ENCODE data around the gene ETFRF1. TPM values are rescaled to one million over a fixed set of nuclear protein-coding genes. Genes with fewer than 3 reads are reported as not detected.

ETFRF1 gene
- total RNA-seq, 4 donors from 2014 or later, result 3.6 to 84.2 (median 24.1) TPM

DNA sequence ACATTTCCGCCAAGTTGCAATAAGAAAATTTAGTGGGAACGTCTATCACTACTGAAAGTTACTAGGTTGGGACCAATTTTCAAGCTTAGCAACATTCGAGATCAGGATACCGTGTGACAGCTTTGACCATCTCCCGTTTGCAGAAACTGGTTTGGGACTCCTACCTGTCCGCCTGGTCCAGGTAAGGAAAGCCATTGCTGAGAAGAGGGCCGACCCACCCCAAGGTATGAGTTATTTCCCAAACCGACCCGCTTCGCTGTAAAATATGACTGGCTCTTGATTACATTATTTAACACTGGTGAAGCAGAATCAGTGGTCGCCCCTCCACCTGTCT, 348 bp upstream of the ETFRF1 start:
- Histone ChIP-seq H3K27ac (peak overlapping the region; percentile 92 to 96 (median 94)), H3K27me3 (no peaks in the 10 kb centered on the region), H3K36me3 (no peaks in the 10 kb centered on the region), H3K9me3 (no peaks in the 10 kb centered on the region), H3K4me3 (peak overlapping the region; percentile 57 to 92 (median 71)), H3K4me1 (peaks cover 0 to 19% (median 10%) of the 10 kb centered on the region in 4 donors)
- intact Hi-C loops (cut with DNase I; ENCODE audit: low total_unique reads) (no loop called here), in situ Hi-C loops (cut with MboI; ENCODE audit: low pct_ligation_motif_present in 1 of 4, low pct_unique_long_range_greater_than_20kb in 1 of 4, low sequenced_read_pairs in 3 of 4) (no loop called here)
- WGBS, 2 donors (ENCODE audit: low coverage in 1 of 2), result 10% methylated on average over 11 of the region's 11 CpGs; no CpG with 5 or more reads in 1 of the 2 donors
- TF ChIP-seq, protein P1, sequence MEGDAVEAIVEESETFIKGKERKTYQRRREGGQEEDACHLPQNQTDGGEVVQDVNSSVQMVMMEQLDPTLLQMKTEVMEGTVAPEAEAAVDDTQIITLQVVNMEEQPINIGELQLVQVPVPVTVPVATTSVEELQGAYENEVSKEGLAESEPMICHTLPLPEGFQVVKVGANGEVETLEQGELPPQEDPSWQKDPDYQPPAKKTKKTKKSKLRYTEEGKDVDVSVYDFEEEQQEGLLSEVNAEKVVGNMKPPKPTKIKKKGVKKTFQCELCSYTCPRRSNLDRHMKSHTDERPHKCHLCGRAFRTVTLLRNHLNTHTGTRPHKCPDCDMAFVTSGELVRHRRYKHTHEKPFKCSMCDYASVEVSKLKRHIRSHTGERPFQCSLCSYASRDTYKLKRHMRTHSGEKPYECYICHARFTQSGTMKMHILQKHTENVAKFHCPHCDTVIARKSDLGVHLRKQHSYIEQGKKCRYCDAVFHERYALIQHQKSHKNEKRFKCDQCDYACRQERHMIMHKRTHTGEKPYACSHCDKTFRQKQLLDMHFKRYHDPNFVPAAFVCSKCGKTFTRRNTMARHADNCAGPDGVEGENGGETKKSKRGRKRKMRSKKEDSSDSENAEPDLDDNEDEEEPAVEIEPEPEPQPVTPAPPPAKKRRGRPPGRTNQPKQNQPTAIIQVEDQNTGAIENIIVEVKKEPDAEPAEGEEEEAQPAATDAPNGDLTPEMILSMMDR (IDR thresholded peaks at IDR 0.05), result no peak
- no peak for TF ChIP-seq EP300 (IDR thresholded peaks at IDR 0.05; ENCODE audit: low read depth)
- TF ChIP-seq POLR2A (IDR thresholded peaks at IDR 0.05), result no peak
- TF ChIP-seq POLR2AphosphoS5 (IDR thresholded peaks at IDR 0.05), result no peak
- no peak for DNase-seq

DNA sequence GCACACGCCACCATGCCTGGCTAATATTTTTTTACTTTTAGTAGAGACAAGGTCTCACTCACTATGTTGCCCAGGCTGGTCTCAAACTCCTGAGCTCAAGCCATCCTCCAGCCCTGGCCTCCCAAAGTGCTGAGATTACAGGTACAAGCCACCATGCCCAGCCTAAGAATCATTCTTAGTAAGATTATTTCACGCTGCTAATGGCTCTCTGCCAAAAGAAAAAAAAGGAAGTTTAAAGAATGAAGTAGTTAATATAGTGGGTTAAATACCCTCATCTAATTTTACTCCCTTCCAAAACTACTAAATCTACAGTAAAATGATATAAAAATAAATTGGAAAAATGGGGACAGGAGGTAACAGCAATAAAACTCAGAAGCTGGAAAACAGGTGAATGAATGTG, 2.6 kb downstream of the ETFRF1 start:
- in situ Hi-C loops (cut with MboI; ENCODE audit: low pct_ligation_motif_present in 1 of 4, low pct_unique_long_range_greater_than_20kb in 1 of 4, low sequenced_read_pairs in 3 of 4), result no loop called here
- no peak for TF ChIP-seq POLR2A (IDR thresholded peaks at IDR 0.05)
- TF ChIP-seq, protein P1 (IDR thresholded peaks at IDR 0.05), result no peak
- TF ChIP-seq POLR2AphosphoS5 (IDR thresholded peaks at IDR 0.05), result no peak
- TF ChIP-seq EP300 (IDR thresholded peaks at IDR 0.05; ENCODE audit: low read depth), result no peak
- no peaks in the 10 kb centered on the region for H3K9me3 ChIP-seq
- H3K4me1 ChIP-seq, result peaks cover 0 to 19% (median 10%) of the 10 kb centered on the region in 4 donors
- no peak for DNase-seq
- no peak overlapping the region for H3K27ac ChIP-seq
- no peak overlapping the region for H3K4me3 ChIP-seq
- H3K27me3 ChIP-seq, result no peaks in the 10 kb centered on the region
- 71 to 80% methylated on average over 1 to 2 of the region's 2 CpGs for WGBS, 2 donors (ENCODE audit: low coverage in 1 of 2)
- intact Hi-C loops (cut with DNase I; ENCODE audit: low total_unique reads), result no loop called here
- no peaks in the 10 kb centered on the region for H3K36me3 ChIP-seq

DNA sequence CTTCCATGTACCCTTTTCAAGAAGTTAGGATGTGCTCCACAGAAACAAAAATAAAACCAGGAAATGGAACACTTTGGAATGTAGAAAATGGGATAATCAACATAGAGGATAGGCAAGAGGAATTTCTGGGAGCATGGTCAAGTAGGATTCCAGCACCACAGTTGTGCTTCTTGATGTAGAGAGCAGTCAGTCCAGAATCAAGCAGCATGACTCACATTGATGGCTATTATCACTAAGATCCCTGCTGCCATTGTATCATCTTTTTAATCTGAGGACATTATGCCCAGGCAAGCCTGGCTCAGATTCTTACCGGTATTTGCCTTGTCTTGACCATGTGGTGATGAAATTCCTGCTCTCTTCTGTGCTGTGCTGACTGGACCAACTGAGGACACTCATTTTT, 5.7 kb downstream of the ETFRF1 start:
- Histone ChIP-seq H3K27ac (no peak overlapping the region), H3K4me3 (no peak overlapping the region), H3K9me3 (no peaks in the 10 kb centered on the region), H3K4me1 (peaks cover 0 to 12% (median 9%) of the 10 kb centered on the region in 4 donors), H3K36me3 (no peaks in the 10 kb centered on the region), H3K27me3 (no peaks in the 10 kb centered on the region)
- TF ChIP-seq POLR2A (IDR thresholded peaks at IDR 0.05) (no peak), EP300 (IDR thresholded peaks at IDR 0.05; ENCODE audit: low read depth) (no peak), POLR2AphosphoS5 (IDR thresholded peaks at IDR 0.05) (no peak)
- TF ChIP-seq, protein P1 (IDR thresholded peaks at IDR 0.05), result no peak
- in situ Hi-C loops (cut with MboI; ENCODE audit: low pct_ligation_motif_present in 1 of 4, low pct_unique_long_range_greater_than_20kb in 1 of 4, low sequenced_read_pairs in 3 of 4), result no loop called here
- 100% methylated on average over 1 of the region's 1 CpG for WGBS, 2 donors (ENCODE audit: low coverage in 1 of 2)
- intact Hi-C loops (cut with DNase I; ENCODE audit: low total_unique reads), result no loop called here
- no peak for DNase-seq

DNA sequence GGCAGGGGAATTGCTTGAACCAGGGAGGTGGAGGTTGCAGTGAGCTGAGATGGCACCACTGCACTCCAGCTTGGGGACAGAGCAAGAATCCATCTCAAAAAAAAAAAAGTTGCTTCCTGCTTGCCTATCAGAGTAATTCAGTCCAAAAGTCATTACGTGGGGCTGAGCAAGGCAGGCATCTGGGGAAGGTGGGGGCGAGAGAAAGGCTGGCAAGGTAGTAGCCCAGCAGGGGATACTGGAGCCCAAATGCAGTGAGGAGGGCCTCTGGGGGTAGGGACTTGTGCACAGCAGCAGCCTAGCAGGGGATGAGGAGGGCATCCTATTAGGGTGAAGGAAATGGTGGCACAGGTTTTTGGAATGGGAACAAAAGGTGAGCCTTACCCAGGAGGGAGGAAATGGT, 7.1 kb downstream of the ETFRF1 start:
- TF ChIP-seq POLR2AphosphoS5 (IDR thresholded peaks at IDR 0.05) (no peak), POLR2A (IDR thresholded peaks at IDR 0.05) (no peak), EP300 (IDR thresholded peaks at IDR 0.05; ENCODE audit: low read depth) (no peak)
- TF ChIP-seq, protein P1 (IDR thresholded peaks at IDR 0.05), result no peak
- Histone ChIP-seq H3K27ac (no peak overlapping the region), H3K9me3 (no peaks in the 10 kb centered on the region), H3K36me3 (no peaks in the 10 kb centered on the region), H3K27me3 (no peaks in the 10 kb centered on the region), H3K4me3 (no peak overlapping the region), H3K4me1 (no peaks in the 10 kb centered on the region)
- intact Hi-C loops (cut with DNase I; ENCODE audit: low total_unique reads) (no loop called here), in situ Hi-C loops (cut with MboI; ENCODE audit: low pct_ligation_motif_present in 1 of 4, low pct_unique_long_range_greater_than_20kb in 1 of 4, low sequenced_read_pairs in 3 of 4) (no loop called here)
- no peak for DNase-seq
- 69 to 92% methylated on average over 2 of the region's 2 CpGs for WGBS, 2 donors (ENCODE audit: low coverage in 1 of 2)
